HCT116 (cell line): Measurements from ENCODE around the gene ETV7. TPM values are rescaled to one million over a fixed set of nuclear protein-coding genes. Genes with fewer than 3 reads are reported as not detected.

Source experiments
- ATAC-seq: fragments of 200-7000 bp; cut with Tn5 transposase; 2 replicates; pipeline ENCODE4 v1.9.1; 2020; ENCODE audit warnings: mild to moderate bottlenecking, moderate library complexity
- BruUV-seq: library from RNA; stranded (reverse); fragments of 400-500 nt; replicated peaks from 2 replicates; lab custom pipeline; 2021; lab: Mats Ljungman, UMichigan
- CTCF ChIA-PET: fragments of 300-600 bp; sonication (Branson Sonifier 250); formaldehyde crosslinking; loops from one replicate; lab custom pipeline; 2021; ENCODE audit warnings: antibody characterized with exemption; lab: Charles Lee
- POLR2A ChIA-PET: fragments of 300-600, 350-600 bp; sonication (Branson Sonifier 250); formaldehyde crosslinking; loops from one replicate; lab custom pipeline; 2021; ENCODE audit warnings: antibody characterized with exemption; lab: Charles Lee
- RAD21 ChIA-PET, 2 experiments: fragments of 300-600 bp; sonication (Branson Sonifier 250); formaldehyde crosslinking; loops; one replicate each; lab custom pipeline; 2023; ENCODE audit warnings: low total read pairs in 2 of 2; ENCODE audit not compliant: uncharacterized antibody in 2 of 2, unreplicated experiment in 2 of 2, low non-redundant PET in 1 of 2; lab: Charles Lee
- DNase-seq: peaks from one replicate; pipeline ENCODE4 v3.0.0-alpha.2; 2010; ENCODE audit warnings: low read depth, low spot score
- H2AFZ ChIP-seq: fragments of 200-600 bp; shearing (Covaris generic), sonication (generic); 2 replicates; pipeline ENCODE4 v1.6.1; 2017; ENCODE audit warnings: low read depth, mixed run types, mixed read lengths, antibody characterized with exemption, low read length; ENCODE audit not compliant: poor library complexity, severe bottlenecking
- H3K27ac ChIP-seq: 2 replicates; pipeline ENCODE4 v1.5.1; 2012; ENCODE audit warnings: low read depth, low read length
- H3K27me3 ChIP-seq: fragments of 200-600 bp; sonication (generic); 2 replicates; pipeline ENCODE4 v1.6.1; 2016; ENCODE audit warnings: mixed run types, low read length, mixed read lengths; ENCODE audit not compliant: insufficient read depth
- H3K36me3 ChIP-seq, 2 experiments: fragments of 200-500 bp in 1 of 2; fragments of 200-600 bp in 1 of 2; sonication (Bioruptor generic) in 1 of 2; sonication (generic) in 1 of 2; 2 replicates each; pipeline versions ENCODE4 v1.5.1 to v1.6.1; 2014 to 2016; ENCODE audit warnings: low read length in 2 of 2, inconsistent platforms in 1 of 2, mixed read lengths in 1 of 2, mixed run types in 1 of 2; ENCODE audit not compliant: insufficient read depth in 2 of 2, control insufficient read depth in 1 of 2
- H3K4me1 ChIP-seq, 2 experiments: fragments of 200-600 bp in 1 of 2; sonication (generic) in 1 of 2; 2 replicates each; pipeline versions ENCODE4 v1.5.1 to v1.6.1; 2012 to 2017; ENCODE audit warnings: low read length in 2 of 2, inconsistent platforms in 1 of 2, mild to moderate bottlenecking in 1 of 2, mixed read lengths in 1 of 2, mixed run types in 1 of 2, moderate library complexity in 1 of 2; ENCODE audit not compliant: insufficient read depth in 2 of 2, control insufficient read depth in 1 of 2
- H3K4me2 ChIP-seq: fragments of 200-600 bp; sonication (generic); 2 replicates; pipeline ENCODE4 v1.6.1; 2017; ENCODE audit warnings: mixed run types, low read length, mixed read lengths
- H3K4me3 ChIP-seq, 2 experiments: fragments of 200-600 bp in 1 of 2; sonication (generic) in 1 of 2; replicated peaks in 1 of 2; 2 replicates each; pipeline ENCODE4 v1.5.1; 2011 to 2016; ENCODE audit warnings: low read length in 2 of 2, control low read depth in 1 of 2, low read depth in 1 of 2, mild to moderate bottlenecking in 1 of 2, mixed read lengths in 1 of 2, mixed run types in 1 of 2
- H3K79me2 ChIP-seq: fragments of 200-600 bp; sonication (generic); 2 replicates; pipeline ENCODE4 v1.6.1; 2017; ENCODE audit warnings: mild to moderate bottlenecking, mixed run types, low read length, moderate library complexity, mixed read lengths; ENCODE audit not compliant: insufficient read depth
- H3K9ac ChIP-seq: fragments of 200-600 bp; sonication (generic); 2 replicates; pipeline ENCODE4 v1.6.1; 2016; ENCODE audit warnings: low read length, mixed read lengths
- H3K9me2 ChIP-seq: fragments of 200-600 bp; sonication (generic), shearing (Covaris generic); 2 replicates; pipeline ENCODE4 v1.6.1; 2017; ENCODE audit warnings: mixed run types, mild to moderate bottlenecking, moderate library complexity; ENCODE audit not compliant: insufficient read depth
- H3K9me3 ChIP-seq, 2 experiments: fragments of 200-500 bp in 1 of 2; fragments of 200-600 bp in 1 of 2; sonication (Bioruptor generic) in 1 of 2; sonication (generic) in 1 of 2; 2 replicates each; pipeline ENCODE4 v1.6.1; 2014 to 2017; ENCODE audit warnings: low read length in 2 of 2, mixed read lengths in 2 of 2, inconsistent platforms in 1 of 2, low read depth in 1 of 2, mild to moderate bottlenecking in 1 of 2, mixed run types in 1 of 2, moderate library complexity in 1 of 2; ENCODE audit not compliant: control insufficient read depth in 1 of 2, insufficient read depth in 1 of 2
- H4K20me1 ChIP-seq: fragments of 200-600 bp; sonication (generic), shearing (Covaris generic); 2 replicates; pipeline ENCODE4 v1.6.1; 2017; ENCODE audit warnings: mixed run types, mild to moderate bottlenecking, moderate library complexity; ENCODE audit not compliant: insufficient read depth
- CBX3 ChIP-seq: IDR thresholded peaks from 2 replicates; pipeline ENCODE4 v1.6.1; 2012; ENCODE audit warnings: low read depth
- CEBPB ChIP-seq: IDR thresholded peaks from 2 replicates; pipeline ENCODE4 v1.6.1; 2012; ENCODE audit warnings: low read depth
- FOSL1 ChIP-seq: IDR thresholded peaks from 2 replicates; pipeline ENCODE4 v1.6.1; 2012; ENCODE audit warnings: low read depth
- JUND ChIP-seq: IDR thresholded peaks from 2 replicates; pipeline ENCODE4 v1.6.1; 2012
- POLR2A ChIP-seq: IDR thresholded peaks from 2 replicates; pipeline ENCODE4 v1.7.0; 2011; ENCODE audit warnings: borderline replicate concordance; ENCODE audit not compliant: insufficient read depth, insufficient read length; ENCODE audit errors: extremely low read depth
- RAD21 ChIP-seq: IDR thresholded peaks from 2 replicates; pipeline ENCODE4 v1.6.1; 2012; ENCODE audit warnings: low read depth, mild to moderate bottlenecking
- SRF ChIP-seq: IDR thresholded peaks from 2 replicates; pipeline ENCODE4 v1.6.1; 2012; ENCODE audit warnings: low read depth
- TCF7L2 ChIP-seq: IDR thresholded peaks from 2 replicates; pipeline ENCODE4 v1.7.0; 2011; ENCODE audit warnings: borderline replicate concordance, inconsistent platforms; ENCODE audit not compliant: insufficient read depth, insufficient read length; ENCODE audit errors: extremely low read depth
- YY1 ChIP-seq: IDR thresholded peaks from 2 replicates; pipeline ENCODE4 v1.6.1; 2011; ENCODE audit warnings: low read length, low read depth, moderate library complexity, mild to moderate bottlenecking; ENCODE audit not compliant: insufficient replicate concordance; ENCODE audit errors: extremely low read depth
- intact Hi-C: fragments of 100-400 bp; cut with micrococcal nuclease; formaldehyde crosslinking; loops from 2 replicates; pipeline ENCODE4 v1.10.0; 2022
- total RNA-seq: library from RNA; stranded (reverse); gene quantifications from one replicate; pipeline ENCODE4 v1.2.1, GENCODE V29; 2021; ENCODE audit not compliant: unreplicated experiment

ETV7 gene
- total RNA-seq, 1 experiment from 2014 or later, result 1.0 TPM

DNA sequence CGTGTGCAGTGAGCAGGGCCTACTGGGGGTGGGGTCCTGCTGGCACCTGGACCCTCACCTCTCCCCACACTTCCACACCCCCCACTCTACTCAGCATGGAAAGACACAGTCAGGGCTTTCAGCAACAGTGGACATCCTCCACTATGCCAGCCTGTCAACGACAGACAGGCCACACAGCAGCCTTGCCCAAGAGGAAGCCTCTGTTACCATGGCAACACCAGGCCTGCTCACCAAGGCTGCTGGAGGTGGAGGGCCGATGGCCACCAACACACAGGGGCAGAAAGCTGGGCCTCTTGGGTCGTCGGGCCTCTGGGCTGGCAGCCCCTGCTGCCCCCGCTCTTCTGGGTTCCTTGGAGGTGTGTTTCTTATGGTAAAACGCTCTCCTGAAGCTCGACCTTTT is 64.4 kb downstream of the ETV7 start:
- Histone ChIP-seq H3K4me3 (no peak overlapping the region), H3K4me2 (no peak overlapping the region), H3K9me3 (no peaks in the 10 kb centered on the region), H3K36me3 (no peaks in the 10 kb centered on the region), H3K9ac (no peak overlapping the region), H3K9me2 (no peaks in the 10 kb centered on the region), H4K20me1 (no peaks in the 10 kb centered on the region), H3K27me3 (no peaks in the 10 kb centered on the region), H3K27ac (no peak overlapping the region), H2AFZ (no peak overlapping the region), H3K79me2 (no peaks in the 10 kb centered on the region), H3K4me1 (peaks cover 13 to 15% of the 10 kb centered on the region in 2 experiments; a peak in 3 of 4 replicates)
- ATAC-seq (no peak), DNase-seq (no peak)
- intact Hi-C loops, result no loop called here
- POLR2A ChIA-PET, result no interaction called here
- RAD21 ChIA-PET, result no interaction called here
- BruUV-seq, result no TSS peak
- CTCF ChIA-PET, result no interaction called here
- TF ChIP-seq RAD21 (no peak), CEBPB (no peak), FOSL1 (no peak), JUND (no peak), SRF (no peak), CBX3 (no peak)
- TF ChIP-seq, all 23 proteins: peak for 0

DNA sequence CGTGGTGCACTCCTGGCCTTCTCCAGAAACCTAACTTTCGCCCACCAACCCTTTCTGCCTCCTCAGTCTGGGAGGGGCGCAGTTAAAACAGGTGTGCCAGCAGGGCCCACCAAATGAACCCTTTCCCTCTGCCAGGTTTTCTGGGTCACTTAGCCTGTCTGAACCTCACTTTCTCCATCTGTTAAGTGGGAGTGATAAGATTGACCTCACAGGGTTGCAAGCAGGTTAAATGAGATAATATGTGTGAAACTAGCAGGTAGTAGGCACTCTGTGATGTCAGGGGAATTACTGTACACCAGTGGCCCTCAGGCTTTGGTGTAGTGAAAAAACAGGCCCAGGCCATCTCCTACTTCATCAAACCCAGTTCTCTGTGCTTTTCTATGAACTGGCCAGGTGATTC is 64.9 kb downstream of the ETV7 start:
- H3K4me1 ChIP-seq, result peaks cover 13 to 15% of the 10 kb centered on the region in 2 experiments; a peak in 3 of 4 replicates
- intact Hi-C loops, result no loop called here
- RAD21 ChIA-PET, result no interaction called here
- H3K9me2 ChIP-seq, result no peaks in the 10 kb centered on the region
- H3K27ac ChIP-seq, result no peak overlapping the region
- no peaks in the 10 kb centered on the region for H3K36me3 ChIP-seq
- POLR2A ChIA-PET, result no interaction called here
- no peaks in the 10 kb centered on the region for H3K9me3 ChIP-seq
- no peak overlapping the region for H3K9ac ChIP-seq
- no peak overlapping the region for H3K4me2 ChIP-seq
- BruUV-seq, result no TSS peak
- DNase-seq (no peak), ATAC-seq (no peak)
- H2AFZ ChIP-seq, result no peak overlapping the region
- H3K27me3 ChIP-seq, result no peaks in the 10 kb centered on the region
- H3K79me2 ChIP-seq, result no peaks in the 10 kb centered on the region
- no peak overlapping the region for H3K4me3 ChIP-seq
- no peak for TF ChIP-seq POLR2A
- no peak for TF ChIP-seq JUND
- TF ChIP-seq TCF7L2, result no peak
- TF ChIP-seq YY1, result no peak
- CTCF ChIA-PET, result interaction anchor here (1.8 kb wide), 1 partner anchor 20 kb away, joined by 4 read pairs; no protein-coding TSS in a partner anchor
- H4K20me1 ChIP-seq, result no peaks in the 10 kb centered on the region
